Transverse colon (tissue), 4 donors: ENCODE results near the gene TIAL1. TPM values are rescaled to one million over a fixed set of nuclear protein-coding genes. Genes with fewer than 3 reads are reported as not detected.

Experiments used
- DNase-seq: peaks from one replicate; pipeline ENCODE4 v3.0.0-alpha.2; 2019
- H3K27ac ChIP-seq, 4 donors: fragments of 200-600 bp; sonication (generic); 2 replicates each; pipeline ENCODE4 v1.5.1; 2016 to 2018; ENCODE audit warnings: inconsistent platforms in 4 of 4
- H3K27me3 ChIP-seq: fragments of 200-600 bp; sonication (generic); 2 replicates; pipeline ENCODE4 v1.5.1; 2017; ENCODE audit warnings: inconsistent platforms
- H3K36me3 ChIP-seq, 4 donors: fragments of 200-600 bp; sonication (generic); 2 replicates each; pipeline ENCODE4 v1.5.1; 2017 to 2019; ENCODE audit warnings: inconsistent platforms in 4 of 4
- H3K4me1 ChIP-seq, 4 donors: fragments of 200-600 bp; sonication (generic); 2 replicates each; pipeline ENCODE4 v1.5.1; 2017 to 2020; ENCODE audit warnings: inconsistent platforms in 4 of 4
- H3K4me3 ChIP-seq, 4 donors: fragments of 200-600 bp; sonication (generic); 1 replicate in 1 of 4; 2 replicates in 3 of 4; pipeline versions ENCODE4 v1.5.1 to v1.6.1; 2017 to 2019; ENCODE audit warnings: inconsistent platforms in 4 of 4
- H3K9me3 ChIP-seq, 2 donors: fragments of 200-600 bp; sonication (generic); 2 replicates each; pipeline ENCODE4 v1.5.1; 2017 to 2019; ENCODE audit warnings: inconsistent platforms in 2 of 2
- CTCF ChIP-seq, 5 experiments: fragments of 200-600 bp in 3 of 5; fragments of 450-650 bp in 2 of 5; sonication (generic) in 3 of 5; IDR thresholded peaks; 1 replicate in 2 of 5; 2 replicates in 3 of 5; pipeline ENCODE4 v1.5.1; 2016 to 2017; ENCODE audit warnings: antibody characterized with exemption in 5 of 5, inconsistent platforms in 3 of 5, mild to moderate bottlenecking in 2 of 5, moderate library complexity in 1 of 5
- EP300 ChIP-seq: sonication (generic); formaldehyde crosslinking; IDR thresholded peaks from one replicate; pipeline ENCODE4 v1.6.1; 2017; ENCODE audit warnings: antibody characterized with exemption, low read depth
- POLR2A ChIP-seq: fragments of 450-650 bp; IDR thresholded peaks from one replicate; pipeline ENCODE4 v1.6.1; 2016; ENCODE audit warnings: antibody characterized with exemption, mild to moderate bottlenecking, moderate library complexity
- POLR2AphosphoS5 ChIP-seq, 3 donors: sonication (generic); formaldehyde crosslinking; IDR thresholded peaks; one replicate each; pipeline ENCODE4 v1.6.1; 2016; ENCODE audit warnings: antibody characterized with exemption in 3 of 3
- WGBS, 2 donors: methylation state at CpG; one replicate each; pipeline ENCODE4 v1.1.5; 2018; ENCODE audit warnings: low coverage in 1 of 2; 5-methylcytosine and 5-hydroxymethylcytosine counted together
- in situ Hi-C, 4 donors: fragments of 200-750 bp; cut with MboI; loops; one replicate each; pipeline versions ENCODE4 v1.15.0 to v1.15.1; 2017; ENCODE audit warnings: low sequenced_read_pairs in 3 of 4, low pct_ligation_motif_present in 1 of 4, low pct_unique_long_range_greater_than_20kb in 1 of 4
- intact Hi-C: fragments of 100-400 bp; cut with DNase I; formaldehyde crosslinking; loops from one replicate; pipeline ENCODE4 v1.15.1; 2023; ENCODE audit warnings: low total_unique reads
- total RNA-seq, 4 donors: library from RNA; depleted of rRNA; stranded (reverse); fragments of >200 nt; gene quantifications; one replicate each; pipeline ENCODE4 v1.1.0, GENCODE V29; 2016

The TIAL1 gene
- total RNA-seq = 100 to 1,000 TPM in 1 of 4 donors, 10 to 100 TPM in 3; 35.2 to 117 (median 66.7) TPM

- 0% methylated on average over 2 to 63 of the region's 66 CpGs for WGBS, 2 donors
- intact Hi-C loops = loop anchor here (10.0 kb wide), 1 partner anchor 52 kb away; the partner anchor contains the start of gene RGS10
Observed at GRCh38 chr10:119596537-119597404, at the start of gene TIAL1. TSS of gene TIAL1 (minus strand) at chr10:119596964. CDS start at chr10:119596465, 499 bp downstream.

GRCh38 chr10:119644994-119645393 is 48.2 kb upstream of the TIAL1 start:
- DNase-seq = no peak
- intact Hi-C loops = no loop called here
- peaks cover 0 to 3% of the 10 kb centered on the region in 2 donors for H3K9me3 ChIP-seq
- H3K4me3 ChIP-seq = no peak overlapping the region
- H3K27ac ChIP-seq = no peak overlapping the region
- H3K36me3 ChIP-seq = no peaks in the 10 kb centered on the region
- no peak for TF ChIP-seq EP300
- no peak for TF ChIP-seq POLR2AphosphoS5 (IDR thresholded peaks at IDR 0.05)
- no peak for TF ChIP-seq POLR2A
- no peak for TF ChIP-seq CTCF (IDR thresholded peaks at IDR 0.05)
- H3K27me3 ChIP-seq = no peaks in the 10 kb centered on the region
- in situ Hi-C loops = no loop called here
- peaks cover 0 to 5% (median 3%) of the 10 kb centered on the region in 4 donors for H3K4me1 ChIP-seq
- 90% methylated on average over 3 of the region's 3 CpGs for WGBS, 2 donors

More at GRCh38 chr10:119596537-119597404, at the start of gene TIAL1:
- TF ChIP-seq POLR2AphosphoS5 (IDR thresholded peaks at IDR 0.05) (peak; percentile 81 to 95 (median 87)), EP300 (no peak), POLR2A (peak; percentile 91)
- peak; percentile 98 for DNase-seq
- peak within 1 kb of the TSS; percentile 97 to 100 (median 99) for H3K27ac ChIP-seq
- no peaks in the 10 kb centered on the region for H3K27me3 ChIP-seq
- no peaks in the 10 kb centered on the region for H3K9me3 ChIP-seq
- H3K4me3 ChIP-seq = peak within 1 kb of the TSS; percentile 55 to 95 (median 80)
- peaks cover 18 to 48% (median 44%) of the 10 kb centered on the region in 4 donors for H3K4me1 ChIP-seq
- in situ Hi-C loops = no loop called here
- no peaks in the 10 kb centered on the region for H3K36me3 ChIP-seq

GRCh38 chr10:119644205-119644814 is 47.5 kb upstream of the TIAL1 start:
- no peak for TF ChIP-seq POLR2AphosphoS5 (IDR thresholded peaks at IDR 0.05)
- TF ChIP-seq CTCF (IDR thresholded peaks at IDR 0.05) = no peak
- TF ChIP-seq POLR2A = no peak
- no peak for TF ChIP-seq EP300
- in situ Hi-C loops = no loop called here
- Histone ChIP-seq H3K4me1 (peaks cover 0 to 5% (median 3%) of the 10 kb centered on the region in 4 donors), H3K36me3 (no peaks in the 10 kb centered on the region), H3K9me3 (peaks cover 0 to 3% of the 10 kb centered on the region in 2 donors), H3K27ac (no peak overlapping the region), H3K27me3 (no peaks in the 10 kb centered on the region), H3K4me3 (no peak overlapping the region)
- 79% methylated on average over 15 of the region's 15 CpGs; no CpG with 5 or more reads in 1 of the 2 donors for WGBS, 2 donors
- DNase-seq = no peak
- intact Hi-C loops = no loop called here

GRCh38 chr10:119643306-119644204 is 46.8 kb upstream of the TIAL1 start:
- intact Hi-C loops = no loop called here
- H3K4me1 ChIP-seq = peaks cover 0 to 5% (median 3%) of the 10 kb centered on the region in 4 donors
- no peaks in the 10 kb centered on the region for H3K27me3 ChIP-seq
- in situ Hi-C loops = no loop called here
- H3K4me3 ChIP-seq = no peak overlapping the region
- H3K9me3 ChIP-seq = peaks cover 0 to 3% of the 10 kb centered on the region in 2 donors
- no peak for DNase-seq
- 84% methylated on average over 5 to 15 of the region's 15 CpGs for WGBS, 2 donors
- TF ChIP-seq EP300 (no peak), POLR2AphosphoS5 (IDR thresholded peaks at IDR 0.05) (no peak), CTCF (IDR thresholded peaks at IDR 0.05) (no peak), POLR2A (no peak)
- no peaks in the 10 kb centered on the region for H3K36me3 ChIP-seq
- no peak overlapping the region for H3K27ac ChIP-seq
